ENCODE measurements around the gene SIL1. TPM values are rescaled to one million over a fixed set of nuclear protein-coding genes. Genes with fewer than 3 reads are reported as not detected.

SIL1 gene
- total RNA-seq, 2 donors from 2014 or later, result 69.9 to 75.6 TPM

- no peaks in the 10 kb centered on the region for H3K27me3 ChIP-seq (replicated peaks; ENCODE audit: insufficient read depth)
- no peaks in the 10 kb centered on the region for H3K9me3 ChIP-seq
- no peak for DNase-seq (ENCODE audit: low spot score)
- WGBS, result 100% methylated on average over 7 of the region's 8 CpGs
- no peak overlapping the region for H3K4me3 ChIP-seq
- no peaks in the 10 kb centered on the region for H3K4me1 ChIP-seq (replicated peaks)
- no peak overlapping the region for H3K27ac ChIP-seq
- peaks cover 0 to 5% of the 10 kb centered on the region in 2 donors for H3K36me3 ChIP-seq
- intact Hi-C loops (cut with DNase I), result no loop called here
- TF ChIP-seq POLR2AphosphoS5 (IDR thresholded peaks at IDR 0.05), result no peak
- no peak for TF ChIP-seq CTCF (IDR thresholded peaks at IDR 0.05)
- TF ChIP-seq POLR2A (IDR thresholded peaks at IDR 0.05), result no peak
Measured at GRCh38 chr5:138920181-138920580, 278.0 kb downstream of the SIL1 start.

GRCh38 chr5:138918686-138919085 is 279.5 kb downstream of the SIL1 start:
- TF ChIP-seq CTCF (IDR thresholded peaks at IDR 0.05) (no peak), POLR2A (IDR thresholded peaks at IDR 0.05) (no peak), POLR2AphosphoS5 (IDR thresholded peaks at IDR 0.05) (no peak)
- no peaks in the 10 kb centered on the region for H3K4me1 ChIP-seq (replicated peaks)
- no peak overlapping the region for H3K4me3 ChIP-seq
- H3K36me3 ChIP-seq, result no peaks in the 10 kb centered on the region
- no peak overlapping the region for H3K27ac ChIP-seq
- no peak for DNase-seq (ENCODE audit: low spot score)
- no peaks in the 10 kb centered on the region for H3K9me3 ChIP-seq
- 74% methylated on average over 4 of the region's 4 CpGs for WGBS
- intact Hi-C loops (cut with DNase I), result no loop called here
- H3K27me3 ChIP-seq (replicated peaks; ENCODE audit: insufficient read depth), result no peaks in the 10 kb centered on the region

- Histone ChIP-seq H3K4me3 (no peak overlapping the region), H3K4me1 (replicated peaks) (no peaks in the 10 kb centered on the region), H3K27ac (no peak overlapping the region), H3K9me3 (no peaks in the 10 kb centered on the region), H3K36me3 (no peaks in the 10 kb centered on the region), H3K27me3 (replicated peaks; ENCODE audit: insufficient read depth) (no peaks in the 10 kb centered on the region)
- DNase-seq (ENCODE audit: low spot score), result no peak
- no peak for TF ChIP-seq POLR2A (IDR thresholded peaks at IDR 0.05)
- no peak for TF ChIP-seq POLR2AphosphoS5 (IDR thresholded peaks at IDR 0.05)
- TF ChIP-seq CTCF (IDR thresholded peaks at IDR 0.05), result no peak
- intact Hi-C loops (cut with DNase I), result no loop called here
- WGBS, result 91% methylated on average over 3 of the region's 3 CpGs
Measured at GRCh38 chr5:138914338-138914737, 283.8 kb downstream of the SIL1 start.

- H3K4me1 ChIP-seq (replicated peaks), result no peaks in the 10 kb centered on the region
- whole genome bisulfite sequencing, result over 99% methylated on average over 3 of the region's 3 CpGs
- intact Hi-C loops (cut with DNase I), result no loop called here
- no peak overlapping the region for H3K27ac ChIP-seq
- TF ChIP-seq CTCF (IDR thresholded peaks at IDR 0.05), result no peak
- TF ChIP-seq POLR2A (IDR thresholded peaks at IDR 0.05), result no peak
- no peak for TF ChIP-seq POLR2AphosphoS5 (IDR thresholded peaks at IDR 0.05)
- no peak for DNase-seq (ENCODE audit: low spot score)
- H3K27me3 ChIP-seq (replicated peaks; ENCODE audit: insufficient read depth), result no peaks in the 10 kb centered on the region
- no peaks in the 10 kb centered on the region for H3K36me3 ChIP-seq
- H3K9me3 ChIP-seq, result no peaks in the 10 kb centered on the region
- H3K4me3 ChIP-seq, result no peak overlapping the region
Measured at GRCh38 chr5:138913773-138914172, 284.4 kb downstream of the SIL1 start.

- intact Hi-C loops (cut with DNase I), result no loop called here
- DNase-seq (ENCODE audit: low spot score), result no peak
- Histone ChIP-seq H3K27ac (no peak overlapping the region), H3K27me3 (replicated peaks; ENCODE audit: insufficient read depth) (no peaks in the 10 kb centered on the region), H3K9me3 (no peaks in the 10 kb centered on the region), H3K4me3 (no peak overlapping the region), H3K36me3 (no peaks in the 10 kb centered on the region), H3K4me1 (replicated peaks) (no peaks in the 10 kb centered on the region)
- WGBS, result 89% methylated on average over 4 of the region's 4 CpGs
- TF ChIP-seq POLR2A (IDR thresholded peaks at IDR 0.05) (no peak), CTCF (IDR thresholded peaks at IDR 0.05) (no peak), POLR2AphosphoS5 (IDR thresholded peaks at IDR 0.05) (no peak)
Measured at GRCh38 chr5:138912093-138912492, 286.1 kb downstream of the SIL1 start.
